GM18505 (cell line): ENCODE data around the gene CTAGE9.
"Not testable (repeated sequence)": the region's sequence is repeated elsewhere in the genome, so short reads cannot be mapped to it uniquely, and the experiment has no call there.

Experiments
- ATAC-seq: cut with Tn5 transposase; IDR thresholded peaks from one replicate; pipeline ENCODE4 v1.9.1; 2021; ENCODE audit not compliant: unreplicated experiment
- POLR2A ChIP-seq: IDR thresholded peaks from 4 replicates; pipeline ENCODE4 v1.6.1; 2011; ENCODE audit warnings: borderline replicate concordance; ENCODE audit not compliant: insufficient read depth, insufficient read length; ENCODE audit errors: extremely low read depth

CTAGE9 gene, protein sequence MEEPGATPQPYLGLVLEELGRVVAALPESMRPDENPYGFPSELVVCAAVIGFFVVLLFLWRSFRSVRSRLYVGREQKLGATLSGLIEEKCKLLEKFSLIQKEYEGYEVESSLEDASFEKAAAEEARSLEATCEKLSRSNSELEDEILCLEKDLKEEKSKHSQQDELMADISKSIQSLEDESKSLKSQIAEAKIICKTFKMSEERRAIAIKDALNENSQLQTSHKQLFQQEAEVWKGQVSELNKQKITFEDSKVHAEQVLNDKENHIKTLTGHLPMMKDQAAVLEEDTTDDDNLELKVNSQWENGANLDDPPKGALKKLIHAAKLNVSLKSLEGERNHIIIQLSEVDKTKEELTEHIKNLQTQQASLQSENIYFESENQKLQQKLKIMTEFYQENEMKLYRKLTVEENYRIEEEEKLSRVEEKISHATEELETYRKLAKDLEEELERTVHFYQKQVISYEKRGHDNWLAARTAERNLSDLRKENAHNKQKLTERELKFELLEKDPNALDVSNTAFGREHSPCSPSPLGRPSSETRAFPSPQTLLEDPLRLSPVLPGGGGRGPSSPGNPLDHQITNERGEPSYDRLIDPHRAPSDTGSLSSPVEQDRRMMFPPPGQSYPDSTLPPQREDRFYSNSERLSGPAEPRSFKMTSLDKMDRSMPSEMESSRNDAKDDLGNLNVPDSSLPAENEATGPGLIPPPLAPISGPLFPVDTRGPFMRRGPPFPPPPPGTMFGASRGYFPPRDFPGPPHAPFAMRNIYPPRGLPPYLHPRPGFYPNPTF

DNA sequence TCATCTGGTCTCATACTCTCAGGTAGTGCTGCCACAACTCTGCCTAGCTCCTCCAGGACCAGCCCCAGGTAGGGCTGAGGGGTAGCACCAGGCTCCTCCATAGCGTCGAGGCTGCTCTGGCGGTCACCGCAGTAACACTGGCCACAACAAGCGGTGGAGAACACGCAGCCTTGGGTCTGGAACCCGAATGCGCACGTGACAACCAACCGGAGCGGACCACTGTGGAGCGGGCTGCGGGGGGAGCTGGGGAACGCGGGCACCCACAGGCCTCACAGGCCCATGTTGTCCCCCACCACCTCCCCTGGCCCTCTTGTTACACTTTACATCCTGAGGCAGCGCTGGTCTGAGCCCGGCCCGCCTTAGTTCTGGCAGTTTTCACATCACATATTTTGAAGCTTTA is at the start of gene CTAGE9:
Gene CTAGE9, minus strand, starts transcription at position 101 of the 400 bp plus-strand sequence. Its CDS starts 0 bp downstream, at position 101.
- not testable (repeated sequence) for ATAC-seq

DNA sequence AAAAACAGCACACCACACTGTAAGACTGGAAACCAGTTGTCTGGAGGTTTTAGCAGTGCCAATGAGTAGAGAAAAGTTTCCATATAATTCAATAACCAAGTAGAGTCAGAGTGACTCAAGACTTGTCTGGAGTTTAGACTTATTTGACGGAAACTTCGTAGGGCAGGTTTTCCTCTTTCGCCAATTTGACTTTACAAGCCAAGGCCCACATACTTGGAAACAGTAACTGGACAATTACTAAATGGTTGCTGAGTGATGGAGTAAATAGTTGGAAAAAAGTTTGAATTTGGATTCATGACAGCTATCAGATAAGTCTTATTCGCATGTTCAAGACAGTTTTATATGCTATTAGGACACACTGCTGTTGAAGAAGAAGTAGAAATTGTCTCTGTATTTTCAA is 48.1 kb upstream of the CTAGE9 start:
- no peak for TF ChIP-seq POLR2A
- no peak for ATAC-seq

GRCh38 chr6:131756039-131756438 is 45.2 kb upstream of the CTAGE9 start:
- ATAC-seq = no peak
- no peak for TF ChIP-seq POLR2A

GRCh38 chr6:131755597-131755996 is 44.8 kb upstream of the CTAGE9 start:
- no peak for ATAC-seq
- TF ChIP-seq POLR2A = no peak

- ATAC-seq = no peak
- no peak for TF ChIP-seq POLR2A
Observed at GRCh38 chr6:131754715-131755567, 44.1 kb upstream of the CTAGE9 start.

DNA sequence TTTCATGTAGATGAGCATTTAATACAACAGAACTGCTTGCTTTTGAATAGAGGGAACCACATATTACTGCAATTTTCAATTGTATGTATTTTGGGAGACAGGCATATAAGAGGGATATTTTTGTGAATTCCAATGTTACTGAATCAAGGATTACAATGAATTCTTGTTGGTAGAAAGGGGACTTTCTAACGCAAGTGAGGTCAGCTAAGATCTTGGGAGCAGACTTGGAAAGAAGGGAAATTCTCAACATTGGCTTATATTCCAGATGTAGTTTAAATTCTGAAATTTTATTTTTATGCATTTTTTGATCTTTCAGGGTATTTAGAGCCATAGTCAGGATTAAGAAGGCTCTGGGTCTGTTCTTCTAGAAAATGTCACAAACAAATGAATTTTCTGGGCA is 43.3 kb upstream of the CTAGE9 start:
- no peak for TF ChIP-seq POLR2A
- no peak for ATAC-seq

- not testable (repeated sequence) for ATAC-seq
Observed at GRCh38 chr6:131751012-131751715, 40.3 kb upstream of the CTAGE9 start.

DNA sequence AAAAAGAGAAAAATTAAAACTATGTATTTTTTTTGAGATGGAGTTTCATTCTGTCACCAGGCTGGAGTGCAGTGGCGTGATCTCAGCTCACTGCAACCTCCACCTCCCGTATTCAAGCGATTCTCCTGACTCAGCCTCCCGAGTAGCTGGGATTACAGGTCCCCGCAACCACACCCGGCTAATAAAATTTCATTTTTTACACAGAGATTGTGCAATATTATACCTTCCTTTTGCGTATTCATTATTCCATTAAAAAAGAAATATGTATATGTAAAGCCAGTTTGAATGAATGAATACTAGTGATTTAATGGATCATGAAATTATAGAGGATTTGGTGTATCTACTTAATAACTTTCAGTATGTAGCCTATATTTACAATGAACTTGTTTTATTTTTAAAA is 38.2 kb upstream of the CTAGE9 start:
- no peak for ATAC-seq
- no peak for TF ChIP-seq POLR2A

- ATAC-seq = no peak
- TF ChIP-seq POLR2A = no peak
Observed at GRCh38 chr6:131747821-131748353, 37.1 kb upstream of the CTAGE9 start.

- no peak for TF ChIP-seq POLR2A
- ATAC-seq = no peak
Observed at GRCh38 chr6:131745476-131745875, 34.7 kb upstream of the CTAGE9 start.

DNA sequence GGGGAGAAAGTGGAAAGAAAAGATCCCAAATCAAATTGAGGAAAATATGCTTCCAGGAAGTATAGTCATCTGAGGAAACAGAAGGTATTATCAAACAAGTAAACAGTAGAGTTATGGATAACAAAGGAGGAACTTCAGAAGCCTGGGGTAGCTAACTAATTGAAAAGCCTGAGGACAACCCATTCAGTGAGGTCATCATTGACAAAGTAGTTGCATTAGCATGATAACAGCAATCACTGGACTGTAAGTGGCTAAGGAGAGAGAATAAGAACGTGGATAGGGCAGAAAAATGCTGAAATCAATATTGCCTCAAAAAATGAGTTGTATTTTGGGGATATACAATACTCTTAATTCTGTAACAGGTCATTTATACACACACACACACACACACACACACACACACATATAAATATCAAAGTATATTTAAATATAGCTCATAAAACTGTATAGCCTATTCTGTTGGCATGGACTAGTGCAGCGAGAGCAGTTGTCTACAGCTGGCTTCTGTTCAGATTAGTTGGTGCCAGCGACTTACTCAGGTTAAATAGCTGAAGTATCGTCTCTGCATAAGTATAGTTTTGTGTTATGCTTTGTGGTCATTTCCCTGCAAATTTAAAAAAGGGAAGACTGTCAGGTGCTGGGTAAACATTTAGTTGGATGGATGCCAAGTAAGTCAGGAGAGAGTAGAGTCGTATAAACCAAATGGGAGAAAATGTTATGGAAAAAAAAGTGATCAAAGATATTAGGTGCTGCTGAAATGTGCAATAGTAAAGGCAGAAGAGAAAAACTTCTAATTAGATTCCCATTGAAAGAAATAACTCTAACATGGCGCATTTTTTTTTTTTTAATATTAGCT is 33.8 kb upstream of the CTAGE9 start:
- TF ChIP-seq POLR2A = no peak
- ATAC-seq = no peak
